GM23338 (cell line): Measurements from ENCODE around the gene LOXL3.

Source experiments
- CTCF ChIP-seq, 2 experiments: fragments of 200-600 bp in 1 of 2; sonication (generic) in 1 of 2; conservative IDR thresholded peaks; 2 replicates each; pipeline versions ENCODE4 v1.5.1 to v1.6.1; 2016 to 2017; ENCODE audit warnings: antibody characterized with exemption in 2 of 2, low read depth in 2 of 2, mild to moderate bottlenecking in 2 of 2, moderate library complexity in 1 of 2
- EZH2 ChIP-seq: fragments of 200-600 bp; sonication (generic); IDR thresholded peaks from one replicate; pipeline ENCODE4 v1.8.0; 2017; ENCODE audit warnings: antibody characterized with exemption, mild to moderate bottlenecking, low read depth; ENCODE audit not compliant: unreplicated experiment
- EZH2phosphoT487 ChIP-seq: fragments of 200-600 bp; sonication (generic); IDR thresholded peaks from one replicate; pipeline ENCODE4 v1.8.1; 2018; ENCODE audit warnings: antibody characterized with exemption; ENCODE audit not compliant: unreplicated experiment
- JUNB ChIP-seq: IDR thresholded peaks from one replicate; pipeline ENCODE4 v1.6.1; 2016; ENCODE audit warnings: antibody characterized with exemption; ENCODE audit not compliant: unreplicated experiment
- NANOG ChIP-seq: IDR thresholded peaks from 2 replicates; pipeline ENCODE4 v1.6.1; 2016; ENCODE audit warnings: antibody characterized with exemption, borderline replicate concordance
- POLR2AphosphoS5 ChIP-seq: IDR thresholded peaks from 2 replicates; pipeline ENCODE4 v1.6.1; 2016; ENCODE audit warnings: antibody characterized with exemption, low read depth
- ZNF114 ChIP-seq: fragments of 250-450 bp; sonication (Bioruptor Pico); IDR thresholded peaks from 2 replicates; pipeline ENCODE4 v1.5.0; 2020; ENCODE audit warnings: mild to moderate bottlenecking, moderate library complexity
- TF ChIP-seq, protein P1 (sequence below): IDR thresholded peaks from one replicate; pipeline ENCODE4 v1.6.1; 2018; ENCODE audit warnings: antibody characterized with exemption; ENCODE audit not compliant: unreplicated experiment

GRCh38 chr2:74566076-74566753 lies 12.5 kb upstream of the LOXL3 start:
- TF ChIP-seq EZH2phosphoT487: no peak
- TF ChIP-seq CTCF (conservative IDR thresholded peaks at IDR 0.05; ENCODE audit: low read depth in 2 of 2): no peak
- no peak for TF ChIP-seq EZH2
- TF ChIP-seq, protein P1, sequence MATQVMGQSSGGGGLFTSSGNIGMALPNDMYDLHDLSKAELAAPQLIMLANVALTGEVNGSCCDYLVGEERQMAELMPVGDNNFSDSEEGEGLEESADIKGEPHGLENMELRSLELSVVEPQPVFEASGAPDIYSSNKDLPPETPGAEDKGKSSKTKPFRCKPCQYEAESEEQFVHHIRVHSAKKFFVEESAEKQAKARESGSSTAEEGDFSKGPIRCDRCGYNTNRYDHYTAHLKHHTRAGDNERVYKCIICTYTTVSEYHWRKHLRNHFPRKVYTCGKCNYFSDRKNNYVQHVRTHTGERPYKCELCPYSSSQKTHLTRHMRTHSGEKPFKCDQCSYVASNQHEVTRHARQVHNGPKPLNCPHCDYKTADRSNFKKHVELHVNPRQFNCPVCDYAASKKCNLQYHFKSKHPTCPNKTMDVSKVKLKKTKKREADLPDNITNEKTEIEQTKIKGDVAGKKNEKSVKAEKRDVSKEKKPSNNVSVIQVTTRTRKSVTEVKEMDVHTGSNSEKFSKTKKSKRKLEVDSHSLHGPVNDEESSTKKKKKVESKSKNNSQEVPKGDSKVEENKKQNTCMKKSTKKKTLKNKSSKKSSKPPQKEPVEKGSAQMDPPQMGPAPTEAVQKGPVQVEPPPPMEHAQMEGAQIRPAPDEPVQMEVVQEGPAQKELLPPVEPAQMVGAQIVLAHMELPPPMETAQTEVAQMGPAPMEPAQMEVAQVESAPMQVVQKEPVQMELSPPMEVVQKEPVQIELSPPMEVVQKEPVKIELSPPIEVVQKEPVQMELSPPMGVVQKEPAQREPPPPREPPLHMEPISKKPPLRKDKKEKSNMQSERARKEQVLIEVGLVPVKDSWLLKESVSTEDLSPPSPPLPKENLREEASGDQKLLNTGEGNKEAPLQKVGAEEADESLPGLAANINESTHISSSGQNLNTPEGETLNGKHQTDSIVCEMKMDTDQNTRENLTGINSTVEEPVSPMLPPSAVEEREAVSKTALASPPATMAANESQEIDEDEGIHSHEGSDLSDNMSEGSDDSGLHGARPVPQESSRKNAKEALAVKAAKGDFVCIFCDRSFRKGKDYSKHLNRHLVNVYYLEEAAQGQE: no peak
- no peak for TF ChIP-seq JUNB
- TF ChIP-seq ZNF114 (CRISPR knock-in tag): no peak
- TF ChIP-seq NANOG: no peak
- TF ChIP-seq POLR2AphosphoS5: no peak
